Stimulated activated CD8-positive, alpha-beta memory T cell treated with anti-CD3 and anti-CD28 coated beads, Interleukin-2, amount 100 ng/mL, for 1 hour (primary cell): Measurements from ENCODE around the gene SLC39A11.

Experiments
- DNase-seq, 2 donors: peaks; one replicate each; pipeline ENCODE4 v3.0.0-alpha.2; 2020; ENCODE audit warnings: low read depth in 2 of 2

SLC39A11 gene

DNA sequence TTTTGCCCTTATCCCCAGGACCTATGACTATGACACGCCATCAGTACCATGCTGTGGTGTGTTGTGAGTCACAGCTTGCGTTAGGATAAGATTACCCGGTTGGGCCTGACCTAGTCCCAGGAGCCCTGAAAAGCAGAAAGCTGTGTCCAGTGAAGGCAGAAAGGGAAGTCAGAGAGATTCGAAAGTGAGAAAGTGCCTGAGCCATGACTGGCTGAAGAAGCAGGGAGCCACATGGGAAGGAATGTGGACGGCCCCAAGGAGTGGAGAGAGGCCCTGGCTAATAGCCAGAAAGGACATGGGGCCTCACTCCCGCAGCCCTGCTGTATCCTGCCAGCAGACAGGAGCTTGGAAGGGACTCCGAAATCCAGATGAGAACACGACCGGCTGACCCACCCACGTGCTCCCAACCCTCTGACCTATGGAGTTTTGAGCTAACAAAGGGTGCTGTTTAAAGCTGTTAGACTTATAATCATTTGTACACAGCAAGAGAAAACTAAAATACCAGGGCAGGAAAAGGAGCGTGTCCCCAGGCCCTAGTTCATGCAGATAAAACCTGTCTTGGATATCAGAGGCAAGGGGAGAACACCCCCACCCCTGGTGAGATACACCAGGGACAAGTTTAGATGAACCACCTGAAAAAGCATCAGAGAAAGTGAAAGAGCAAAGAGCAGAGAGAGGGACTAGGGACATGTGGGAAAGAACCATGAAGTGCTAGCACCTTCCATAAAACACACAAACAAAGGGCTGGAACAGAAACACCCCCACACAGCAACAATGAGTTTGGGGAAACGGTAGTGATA is 115.3 kb downstream of the SLC39A11 start:
- DNase-seq: no peak

GRCh38 chr17:72975509-72975908 is 117.0 kb downstream of the SLC39A11 start:
- no peak for DNase-seq

DNA sequence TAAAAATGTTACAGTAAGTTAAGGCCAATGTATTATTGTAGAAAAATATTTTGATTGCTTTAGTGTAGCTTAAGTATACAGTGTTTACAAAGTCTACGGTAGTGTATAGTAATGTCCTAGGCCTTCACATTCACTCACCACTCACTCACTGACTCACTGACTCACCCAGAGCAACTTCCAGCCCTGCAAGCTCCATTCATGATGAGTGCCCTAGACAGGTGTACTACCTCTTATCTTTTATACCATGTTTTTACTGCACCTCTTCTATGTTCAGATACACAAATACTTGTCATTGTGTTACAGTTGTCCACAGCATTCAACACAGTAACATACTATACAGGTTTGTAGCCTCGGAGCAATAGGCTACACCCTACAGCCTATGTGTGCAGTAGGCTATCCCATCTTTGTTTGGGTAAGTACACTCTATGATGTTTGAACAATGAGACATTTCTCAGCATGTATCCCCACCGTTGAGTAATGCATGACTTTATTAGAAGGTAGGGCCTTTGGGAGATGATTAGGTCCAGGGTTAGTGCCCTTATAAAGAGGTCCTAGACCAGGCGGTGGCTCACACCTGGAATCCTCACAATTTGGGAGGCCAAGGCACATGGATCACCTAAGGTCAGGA is 117.8 kb downstream of the SLC39A11 start:
- no peak for DNase-seq

GRCh38 chr17:72972263-72972951 is 120.1 kb downstream of the SLC39A11 start:
- DNase-seq: no peak

GRCh38 chr17:72971226-72971880 is 121.1 kb downstream of the SLC39A11 start:
- no peak for DNase-seq

DNA sequence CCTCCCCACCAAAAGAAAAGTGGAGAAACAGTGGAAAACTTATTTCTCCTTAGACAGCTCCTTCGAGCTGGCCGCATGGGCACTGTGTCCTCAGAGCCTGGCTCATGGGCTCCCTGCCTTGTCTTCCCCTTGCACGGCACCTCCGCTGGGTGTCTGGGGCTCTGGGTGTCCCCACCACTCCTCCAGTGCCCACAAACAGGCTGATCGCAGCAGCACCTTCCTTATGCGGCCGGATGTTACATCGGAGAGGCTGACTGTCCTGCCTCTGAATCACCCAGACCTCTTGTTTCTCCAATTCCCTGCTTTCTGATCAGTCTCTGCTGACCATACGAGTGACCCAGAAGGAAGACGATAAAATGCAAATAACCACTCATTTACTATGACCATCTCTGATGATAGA is 121.7 kb downstream of the SLC39A11 start:
- DNase-seq: no peak

- no peak for DNase-seq
Measured at GRCh38 chr17:72970246-72970645, 122.2 kb downstream of the SLC39A11 start.

GRCh38 chr17:72969293-72969906 is 123.1 kb downstream of the SLC39A11 start:
- no peak for DNase-seq

DNA sequence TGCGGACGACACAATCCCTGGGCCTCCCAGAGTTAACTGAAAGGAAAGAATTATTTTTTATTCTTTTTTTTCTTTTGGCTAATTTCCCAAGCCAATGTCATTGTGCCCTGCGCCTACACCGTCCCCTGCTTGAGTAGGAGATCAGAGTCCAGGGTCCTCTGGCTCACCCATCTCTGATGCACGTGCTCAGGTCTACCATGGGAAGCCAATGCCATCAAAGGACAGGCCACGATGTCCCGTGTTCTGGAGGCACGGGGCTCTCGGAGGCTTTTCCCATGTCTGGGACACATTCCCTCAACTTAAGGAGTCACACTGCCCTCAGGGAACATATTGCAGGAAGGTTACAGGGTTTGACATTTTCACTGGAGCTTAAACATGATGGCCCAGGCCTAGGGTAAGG is 123.7 kb downstream of the SLC39A11 start:
- no peak for DNase-seq

- DNase-seq: no peak
Measured at GRCh38 chr17:72967977-72968585, 124.4 kb downstream of the SLC39A11 start.

DNA sequence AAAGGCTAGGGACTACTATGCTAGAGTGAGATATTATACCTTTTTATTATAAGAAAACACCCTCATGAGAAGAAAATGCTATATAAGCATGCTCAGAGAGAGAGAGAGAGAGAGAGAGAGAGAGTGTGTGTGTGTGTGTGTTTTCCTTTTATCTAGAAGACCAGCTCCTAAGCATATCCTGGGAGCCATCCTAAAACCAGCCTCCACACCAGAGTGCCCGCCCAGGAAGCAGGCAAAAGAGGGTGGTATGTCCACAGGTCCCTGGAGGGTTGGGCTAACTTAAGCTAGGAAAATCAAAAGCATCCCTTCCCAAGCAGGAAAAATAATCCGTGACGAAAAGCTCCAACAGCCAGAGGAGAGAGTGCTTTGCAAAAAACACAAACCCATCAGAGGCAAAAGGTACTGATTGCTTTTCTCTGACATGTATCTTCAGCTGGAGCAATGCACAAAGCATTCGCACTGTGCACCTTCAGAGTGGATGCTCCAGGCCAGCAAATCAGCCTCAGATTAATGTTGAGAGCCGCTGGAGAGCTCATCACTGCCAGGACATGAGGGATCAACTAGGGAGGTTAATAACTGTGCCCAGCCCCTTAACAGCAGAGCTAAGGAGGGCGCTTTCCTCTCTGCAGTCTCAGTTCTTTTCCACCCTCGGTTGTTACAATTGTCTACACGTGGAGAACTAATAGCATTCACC is 125.1 kb downstream of the SLC39A11 start:
- no peak for DNase-seq

- no peak for DNase-seq
Measured at GRCh38 chr17:72962106-72962505, 130.4 kb downstream of the SLC39A11 start.

GRCh38 chr17:72955391-72956140 is 136.9 kb downstream of the SLC39A11 start:
- no peak for DNase-seq

GRCh38 chr17:72954579-72954978 is 137.9 kb downstream of the SLC39A11 start:
- no peak for DNase-seq

- no peak for DNase-seq
Measured at GRCh38 chr17:72953621-72954020, 138.9 kb downstream of the SLC39A11 start.

DNA sequence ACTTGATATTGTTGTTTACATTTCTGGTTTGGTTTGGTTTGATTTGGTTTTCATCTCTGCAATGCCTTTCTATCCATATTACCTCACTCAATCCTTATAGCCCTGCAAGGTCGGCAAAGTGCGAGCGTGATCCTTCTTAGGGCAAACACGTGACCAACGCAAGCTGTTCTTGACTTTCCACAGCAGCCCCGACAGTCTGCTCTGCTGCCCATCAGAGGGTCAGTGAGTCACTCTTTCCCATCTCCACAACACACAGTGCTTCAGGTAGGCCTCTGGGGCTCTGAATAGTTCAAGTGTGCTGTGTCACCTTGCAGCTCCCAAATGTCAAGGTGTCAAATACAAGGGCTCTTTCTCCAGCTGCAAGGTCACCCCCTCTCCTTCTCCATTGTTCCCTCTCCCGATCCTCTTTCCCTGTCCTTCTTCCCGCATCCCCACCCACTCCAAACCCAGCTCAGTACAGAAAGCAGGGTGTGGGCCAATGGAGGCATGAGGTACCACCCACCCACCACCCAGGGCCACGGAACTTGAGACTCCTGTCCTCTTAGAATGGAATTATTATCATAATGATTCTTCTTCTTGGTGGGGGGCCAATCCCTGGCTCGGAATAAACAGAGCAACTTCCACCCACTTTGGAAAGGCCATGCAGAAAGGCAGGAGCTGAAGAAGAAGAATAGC is 139.7 kb downstream of the SLC39A11 start:
- no peak for DNase-seq

DNA sequence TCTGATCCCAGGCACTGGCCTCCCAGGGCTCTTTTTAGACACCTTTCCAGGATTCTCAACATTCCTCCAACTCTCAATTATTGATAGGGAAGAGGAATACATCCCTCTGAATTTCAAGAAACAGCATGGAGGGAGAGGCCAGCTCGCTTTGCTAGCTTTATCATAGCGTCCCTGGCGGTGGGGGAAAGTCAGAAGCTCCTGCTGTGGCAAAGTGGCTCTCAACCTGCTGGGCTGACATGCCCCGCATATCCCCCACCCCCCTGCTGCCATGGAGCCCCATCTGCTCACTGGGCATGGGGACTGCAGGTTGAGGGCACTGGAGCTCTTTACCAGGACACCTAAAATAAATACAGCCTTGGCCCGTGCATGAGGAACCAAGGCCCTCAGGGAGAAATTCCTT is 140.3 kb downstream of the SLC39A11 start:
- no peak for DNase-seq

DNA sequence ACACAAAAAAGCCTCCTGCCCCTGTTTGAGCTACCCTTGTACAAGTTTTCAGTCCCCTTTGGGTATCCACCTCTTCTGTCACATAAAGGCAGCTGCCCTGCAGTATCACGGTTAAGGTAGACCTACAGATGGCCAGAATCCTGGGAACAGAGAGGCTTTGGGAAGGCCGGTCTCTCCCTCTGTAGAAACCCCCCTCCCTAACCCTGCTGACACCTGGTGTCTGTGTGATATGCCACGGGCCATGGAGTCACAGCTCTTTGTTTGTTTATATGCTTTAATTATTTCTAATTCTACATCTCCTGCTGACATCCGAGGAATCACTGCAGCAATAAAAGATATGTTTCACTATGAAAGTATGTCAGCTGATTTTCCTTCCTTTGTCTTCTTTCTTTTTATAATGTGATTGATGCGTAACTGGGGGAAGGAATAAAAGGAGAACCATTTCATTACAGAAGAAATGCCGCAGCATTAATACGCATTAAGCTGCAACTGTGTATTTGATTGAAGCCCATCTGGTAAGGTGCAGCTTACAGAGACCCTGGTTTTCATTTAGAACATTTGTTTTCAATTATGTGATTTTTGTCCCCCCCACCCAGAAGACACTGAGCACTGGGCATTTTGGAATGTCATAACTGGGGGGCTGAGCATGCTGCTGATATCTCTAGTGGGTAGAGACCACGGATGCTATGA is 142.1 kb downstream of the SLC39A11 start:
- DNase-seq: no peak

GRCh38 chr17:72948115-72948514 is 144.4 kb downstream of the SLC39A11 start:
- no peak for DNase-seq
